ENCODE data around the gene CCL17.

Gene CCL17

DNA sequence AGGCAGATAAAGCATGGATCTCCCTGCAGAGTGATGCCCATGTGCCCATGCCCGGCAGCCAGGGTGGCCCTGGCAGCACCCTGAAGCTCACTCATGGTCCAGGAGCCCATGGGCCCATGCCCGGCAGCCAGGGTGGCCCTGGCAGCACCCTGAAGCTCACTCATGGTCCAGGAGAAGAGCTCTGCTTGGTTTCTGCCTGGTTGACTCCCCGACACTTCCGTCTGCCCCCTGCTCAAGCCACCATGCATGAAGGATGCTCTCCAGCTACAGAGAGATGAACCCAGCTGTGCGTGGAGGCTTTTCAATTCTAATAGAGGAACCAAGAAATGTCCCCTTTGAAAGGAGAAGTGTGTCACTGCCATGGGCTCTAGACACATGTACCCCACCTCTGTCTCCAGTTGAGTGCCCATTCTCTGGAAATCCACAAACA is 8.7 kb downstream of the CCL17 start:
- no peaks in the 10 kb centered on the region for H3K79me2 ChIP-seq (ENCODE audit: control insufficient read depth, low read length)
- peak overlapping the region; percentile 50 for H3K4me2 ChIP-seq (ENCODE audit: low read length)
- H3K4me3 ChIP-seq (ENCODE audit: low read length) = peak overlapping the region; percentile 20; the same call in 1 of the 2 replicates
- H3K4me1 ChIP-seq (ENCODE audit: control insufficient read depth, low read length) = peaks cover 31% of the 10 kb centered on the region
- H3F3A ChIP-seq (ENCODE audit: control insufficient read depth, insufficient read depth) = no peaks in the 10 kb centered on the region
- no peaks in the 10 kb centered on the region for H3K9me3 ChIP-seq (ENCODE audit: control insufficient read depth, insufficient read depth, low read length)
- H3K9me2 ChIP-seq (replicated peaks; ENCODE audit: control insufficient read depth, low read length) = no peaks in the 10 kb centered on the region
- H3K36me3 ChIP-seq (ENCODE audit: control insufficient read depth, low read length) = no peaks in the 10 kb centered on the region
- peaks cover 66% of the 10 kb centered on the region for H3K27me3 ChIP-seq (ENCODE audit: control insufficient read depth, low read length)
- TF ChIP-seq CTCF (IDR thresholded peaks at IDR 0.05; ENCODE audit: low read depth, low read length, poor library complexity, severe bottlenecking) (no peak), EZH2phosphoT487 (IDR thresholded peaks at IDR 0.05; ENCODE audit: borderline replicate concordance, low read length) (no peak)
- no peak overlapping the region for H3K27ac ChIP-seq (ENCODE audit: low read depth, low read length)
- H4K20me1 ChIP-seq (ENCODE audit: control insufficient read depth, insufficient read depth, low read depth, low read length) = no peaks in the 10 kb centered on the region

DNA sequence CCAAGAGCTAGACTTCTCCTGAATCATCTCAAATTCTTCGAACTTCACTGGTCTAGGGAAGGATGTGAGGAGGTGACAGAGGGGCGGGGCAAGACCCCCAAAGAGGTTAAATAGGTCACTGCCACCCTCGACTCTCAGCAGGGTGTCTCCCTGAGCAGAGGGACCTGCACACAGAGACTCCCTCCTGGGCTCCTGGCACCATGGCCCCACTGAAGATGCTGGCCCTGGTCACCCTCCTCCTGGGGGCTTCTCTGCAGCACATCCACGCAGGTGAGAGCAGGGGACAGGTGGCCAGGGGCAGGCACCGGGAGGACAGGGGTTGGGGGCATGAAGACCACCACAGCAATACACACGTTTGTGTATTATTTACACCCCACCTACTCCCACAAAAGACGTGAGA is 9.2 kb downstream of the CCL17 start:
- peaks cover 66% of the 10 kb centered on the region for H3K27me3 ChIP-seq (ENCODE audit: control insufficient read depth, low read length)
- no peak overlapping the region for H3K27ac ChIP-seq (ENCODE audit: low read depth, low read length)
- H3K4me3 ChIP-seq (ENCODE audit: low read length) = no peak overlapping the region; the same call in 1 of the 2 replicates
- no peaks in the 10 kb centered on the region for H3K9me3 ChIP-seq (ENCODE audit: control insufficient read depth, insufficient read depth, low read length)
- no peaks in the 10 kb centered on the region for H3K9me2 ChIP-seq (replicated peaks; ENCODE audit: control insufficient read depth, low read length)
- H4K20me1 ChIP-seq (ENCODE audit: control insufficient read depth, insufficient read depth, low read depth, low read length) = no peaks in the 10 kb centered on the region
- H3K4me1 ChIP-seq (ENCODE audit: control insufficient read depth, low read length) = peaks cover 35% of the 10 kb centered on the region
- no peaks in the 10 kb centered on the region for H3K79me2 ChIP-seq (ENCODE audit: control insufficient read depth, low read length)
- TF ChIP-seq CTCF (IDR thresholded peaks at IDR 0.05; ENCODE audit: low read depth, low read length, poor library complexity, severe bottlenecking) = no peak
- no peaks in the 10 kb centered on the region for H3F3A ChIP-seq (ENCODE audit: control insufficient read depth, insufficient read depth)
- H3K4me2 ChIP-seq (ENCODE audit: low read length) = peak overlapping the region; percentile 50
- no peaks in the 10 kb centered on the region for H3K36me3 ChIP-seq (ENCODE audit: control insufficient read depth, low read length)

DNA sequence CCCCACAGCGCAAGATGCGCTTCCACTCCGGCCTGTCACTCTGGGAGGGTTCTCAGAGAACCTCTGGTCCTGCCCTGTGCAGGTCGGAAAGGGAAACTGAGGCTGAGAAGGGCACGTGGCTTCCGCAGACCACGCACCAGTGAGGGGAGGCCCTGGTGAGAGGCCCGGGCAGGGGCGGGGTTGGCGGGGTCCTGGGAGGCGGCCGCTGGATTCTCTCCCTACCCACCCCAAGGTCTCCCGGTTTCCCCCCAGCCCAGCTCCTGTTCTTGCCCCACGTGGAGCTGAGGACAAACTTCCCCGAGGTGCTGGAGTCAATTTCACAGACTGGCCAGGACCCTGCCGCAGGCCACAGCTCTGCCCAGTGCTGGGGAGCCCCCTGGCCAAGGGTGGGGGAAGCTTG is 11.5 kb downstream of the CCL17 start:
- Histone ChIP-seq H3K4me1 (ENCODE audit: control insufficient read depth, low read length) (peaks cover 41% of the 10 kb centered on the region), H3K4me3 (ENCODE audit: low read length) (no peak overlapping the region), H3K9me2 (replicated peaks; ENCODE audit: control insufficient read depth, low read length) (no peaks in the 10 kb centered on the region), H3K4me2 (ENCODE audit: low read length) (no peak overlapping the region), H3K27ac (ENCODE audit: low read depth, low read length) (no peak overlapping the region), H4K20me1 (ENCODE audit: control insufficient read depth, insufficient read depth, low read depth, low read length) (no peaks in the 10 kb centered on the region), H3K79me2 (ENCODE audit: control insufficient read depth, low read length) (no peaks in the 10 kb centered on the region), H3K9me3 (ENCODE audit: control insufficient read depth, insufficient read depth, low read length) (no peaks in the 10 kb centered on the region), H3K36me3 (ENCODE audit: control insufficient read depth, low read length) (no peaks in the 10 kb centered on the region), H3K27me3 (ENCODE audit: control insufficient read depth, low read length) (peaks cover 46% of the 10 kb centered on the region), H3F3A (ENCODE audit: control insufficient read depth, insufficient read depth) (no peaks in the 10 kb centered on the region)
- TF ChIP-seq CTCF (IDR thresholded peaks at IDR 0.05; ENCODE audit: low read depth, low read length, poor library complexity, severe bottlenecking) = no peak
- TF ChIP-seq EZH2phosphoT487 (IDR thresholded peaks at IDR 0.05; ENCODE audit: borderline replicate concordance, low read length) = no peak

GRCh38 chr16:57419506-57419905 is 14.9 kb downstream of the CCL17 start:
- Histone ChIP-seq H3K4me1 (ENCODE audit: control insufficient read depth, low read length) (peaks cover 29% of the 10 kb centered on the region), H3K9me3 (ENCODE audit: control insufficient read depth, insufficient read depth, low read length) (no peaks in the 10 kb centered on the region), H3K9me2 (replicated peaks; ENCODE audit: control insufficient read depth, low read length) (no peaks in the 10 kb centered on the region), H3K4me2 (ENCODE audit: low read length) (no peak overlapping the region), H3K27ac (ENCODE audit: low read depth, low read length) (no peak overlapping the region), H3K27me3 (ENCODE audit: control insufficient read depth, low read length) (peaks cover 20% of the 10 kb centered on the region), H3F3A (ENCODE audit: control insufficient read depth, insufficient read depth) (peaks cover 4% of the 10 kb centered on the region; the same call in 1 of the 2 replicates), H3K36me3 (ENCODE audit: control insufficient read depth, low read length) (no peaks in the 10 kb centered on the region), H3K4me3 (ENCODE audit: low read length) (no peak overlapping the region), H4K20me1 (ENCODE audit: control insufficient read depth, insufficient read depth, low read depth, low read length) (no peaks in the 10 kb centered on the region), H3K79me2 (ENCODE audit: control insufficient read depth, low read length) (no peaks in the 10 kb centered on the region)
- TF ChIP-seq EZH2phosphoT487 (IDR thresholded peaks at IDR 0.05; ENCODE audit: borderline replicate concordance, low read length) (no peak), CTCF (IDR thresholded peaks at IDR 0.05; ENCODE audit: low read depth, low read length, poor library complexity, severe bottlenecking) (no peak)
